Body of pancreas (tissue), 4 donors: Measurements from ENCODE around the gene CGN. TPM values are rescaled to one million over a fixed set of nuclear protein-coding genes. Genes with fewer than 3 reads are reported as not detected.

Experiments
- ATAC-seq: fragments of 150-250 bp; one replicate; pipeline ENCODE4 v1.9.1; 2016
- DNase-seq, 4 donors: peaks; one replicate each; pipeline ENCODE4 v3.0.0-alpha.2; 2019
- H3K27ac ChIP-seq, 4 donors: fragments of 200-600 bp; sonication (generic); 1 replicate in 3 of 4; 2 replicates in 1 of 4; pipeline versions ENCODE4 v1.5.1 to v1.6.1; 2016 to 2019; ENCODE audit warnings: mild to moderate bottlenecking in 1 of 4, mixed read lengths in 1 of 4, moderate library complexity in 1 of 4
- H3K27me3 ChIP-seq, 2 donors: fragments of 200-600 bp; sonication (generic); one replicate each; pipeline ENCODE4 v1.6.0; 2016; ENCODE audit warnings: mild to moderate bottlenecking in 1 of 2
- H3K36me3 ChIP-seq, 2 donors: fragments of 200-600 bp; sonication (generic); replicated peaks in 1 of 2; 2 replicates each; pipeline ENCODE4 v1.5.1; 2016; ENCODE audit warnings: low read depth in 2 of 2; ENCODE audit not compliant: insufficient read depth in 1 of 2
- H3K4me1 ChIP-seq: fragments of 200-600 bp; sonication (generic); one replicate; pipeline ENCODE4 v1.6.0; 2016
- H3K4me3 ChIP-seq, 2 donors: fragments of 200-600 bp; sonication (generic); 1 replicate in 1 of 2; 2 replicates in 1 of 2; pipeline ENCODE4 v1.5.1; 2016 to 2019
- H3K9me3 ChIP-seq, 3 donors: fragments of 200-600 bp; sonication (generic); 1 replicate in 2 of 3; 2 replicates in 1 of 3; pipeline ENCODE4 v1.5.1; 2016
- POLR2A ChIP-seq, 3 donors: fragments of 450-650 bp; IDR thresholded peaks; one replicate each; pipeline ENCODE4 v1.6.1; 2016; ENCODE audit warnings: antibody characterized with exemption in 3 of 3, mild to moderate bottlenecking in 2 of 3
- WGBS, 2 donors: methylation state at CpG; one replicate each; pipeline ENCODE4 v1.1.5; 2017; 5-methylcytosine and 5-hydroxymethylcytosine counted together
- intact Hi-C: fragments of 100-400 bp; cut with DNase I; formaldehyde crosslinking; loops from one replicate; pipeline ENCODE4 v1.15.1; 2023
- total RNA-seq, 2 donors: library from RNA; depleted of rRNA; stranded (reverse); fragments of >200 nt; gene quantifications; one replicate each; pipeline ENCODE4 v1.1.0, GENCODE V29; 2016
- TF ChIP-seq, protein P1 (sequence below), 7 experiments: fragments of 450-650 bp in 4 of 7; fragments of 200-600 bp in 3 of 7; sonication (generic) in 3 of 7; IDR thresholded peaks; one replicate each; pipeline ENCODE4 v1.5.1; 2016 to 2019; ENCODE audit warnings: antibody characterized with exemption in 7 of 7

The CGN gene
- total RNA-seq, 2 donors from 2014 or later: 31.0 to 42.8 TPM

DNA sequence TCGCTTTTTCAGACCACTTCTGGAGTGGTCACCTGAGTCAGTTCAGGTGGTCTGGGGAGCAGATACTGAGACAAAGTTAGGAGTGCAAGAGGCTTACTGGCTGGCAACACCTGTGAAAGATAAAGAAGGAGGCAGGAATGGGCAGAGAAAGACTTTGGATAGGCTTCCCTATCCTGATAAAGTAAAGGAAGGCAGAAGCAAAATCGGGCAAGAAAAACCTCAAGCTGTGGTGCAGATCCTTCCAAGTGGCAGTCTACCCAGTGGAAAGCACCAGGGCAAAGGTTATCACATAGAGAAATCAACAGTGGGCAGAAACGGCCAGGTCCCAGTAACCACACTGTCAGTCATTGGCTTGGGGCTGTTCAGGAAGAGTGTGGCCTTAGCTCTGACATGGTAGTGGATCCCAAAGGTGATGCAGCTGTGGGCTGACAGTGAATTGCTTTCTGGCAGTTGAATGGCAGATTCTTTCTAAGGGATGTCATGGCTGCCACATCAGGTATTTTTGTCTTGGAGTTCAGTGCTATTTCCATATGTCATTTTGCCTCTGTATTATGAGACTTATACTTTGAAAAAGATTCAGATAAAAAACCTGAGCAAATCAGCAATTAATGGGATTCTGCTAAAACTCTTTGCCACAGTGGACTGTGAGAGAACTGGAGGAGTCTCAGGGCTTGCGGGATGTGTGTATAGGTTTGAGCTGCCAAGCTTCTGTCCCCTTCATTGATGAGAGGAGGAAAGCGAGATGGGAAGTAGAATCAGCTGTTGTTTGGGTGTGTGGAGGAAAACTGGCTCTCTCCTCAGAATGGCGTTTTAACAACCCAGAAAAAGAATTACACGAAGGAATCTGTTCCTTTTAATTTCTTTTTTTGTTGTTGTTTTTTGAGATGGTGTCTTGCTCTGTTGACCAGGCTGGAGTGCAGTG, 8.1 kb upstream of the CGN start:
- Histone ChIP-seq H3K4me3 (no peak overlapping the region), H3K27me3 (no peaks in the 10 kb centered on the region), H3K9me3 (no peaks in the 10 kb centered on the region), H3K36me3 (no peaks in the 10 kb centered on the region), H3K4me1 (peaks cover 23% of the 10 kb centered on the region), H3K27ac (peak overlapping the region in 3 of 4 donors; percentile 35 to 61 (median 42))
- 65 to 67% methylated on average over 7 of the region's 7 CpGs for WGBS, 2 donors
- TF ChIP-seq POLR2A (IDR thresholded peaks at IDR 0.05): no peak
- TF ChIP-seq, protein P1, sequence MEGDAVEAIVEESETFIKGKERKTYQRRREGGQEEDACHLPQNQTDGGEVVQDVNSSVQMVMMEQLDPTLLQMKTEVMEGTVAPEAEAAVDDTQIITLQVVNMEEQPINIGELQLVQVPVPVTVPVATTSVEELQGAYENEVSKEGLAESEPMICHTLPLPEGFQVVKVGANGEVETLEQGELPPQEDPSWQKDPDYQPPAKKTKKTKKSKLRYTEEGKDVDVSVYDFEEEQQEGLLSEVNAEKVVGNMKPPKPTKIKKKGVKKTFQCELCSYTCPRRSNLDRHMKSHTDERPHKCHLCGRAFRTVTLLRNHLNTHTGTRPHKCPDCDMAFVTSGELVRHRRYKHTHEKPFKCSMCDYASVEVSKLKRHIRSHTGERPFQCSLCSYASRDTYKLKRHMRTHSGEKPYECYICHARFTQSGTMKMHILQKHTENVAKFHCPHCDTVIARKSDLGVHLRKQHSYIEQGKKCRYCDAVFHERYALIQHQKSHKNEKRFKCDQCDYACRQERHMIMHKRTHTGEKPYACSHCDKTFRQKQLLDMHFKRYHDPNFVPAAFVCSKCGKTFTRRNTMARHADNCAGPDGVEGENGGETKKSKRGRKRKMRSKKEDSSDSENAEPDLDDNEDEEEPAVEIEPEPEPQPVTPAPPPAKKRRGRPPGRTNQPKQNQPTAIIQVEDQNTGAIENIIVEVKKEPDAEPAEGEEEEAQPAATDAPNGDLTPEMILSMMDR (IDR thresholded peaks at IDR 0.05): no peak
- ATAC-seq: peak; percentile 33
- no peak for DNase-seq
- intact Hi-C loops: no loop called here

DNA sequence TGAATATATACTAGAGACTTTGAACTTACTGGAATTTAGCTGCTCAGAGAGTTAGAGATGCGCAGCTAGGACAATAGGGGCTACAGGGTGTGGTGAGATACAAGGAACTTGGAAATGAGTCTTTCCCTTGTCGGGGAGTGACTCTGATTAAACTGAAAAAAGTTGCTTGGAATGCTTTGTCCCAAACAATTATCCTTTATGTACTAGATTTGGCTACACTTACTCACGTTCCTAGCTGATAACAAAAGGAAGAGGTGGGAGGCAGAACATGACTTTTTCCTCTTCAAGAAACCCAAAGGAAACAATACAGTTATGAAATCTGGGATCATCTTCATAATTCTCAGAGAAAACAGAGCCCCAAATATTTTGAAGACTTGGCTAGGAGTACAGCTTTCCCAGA, 6.9 kb upstream of the CGN start:
- WGBS, 2 donors: 49 to 51% methylated on average over 3 of the region's 3 CpGs
- no peak overlapping the region for H3K27ac ChIP-seq
- ATAC-seq (no peak), DNase-seq (no peak)
- no peaks in the 10 kb centered on the region for H3K27me3 ChIP-seq
- peaks cover 23% of the 10 kb centered on the region for H3K4me1 ChIP-seq
- no peaks in the 10 kb centered on the region for H3K9me3 ChIP-seq
- intact Hi-C loops: no loop called here
- no peaks in the 10 kb centered on the region for H3K36me3 ChIP-seq
- H3K4me3 ChIP-seq: no peak overlapping the region
- no peak for TF ChIP-seq POLR2A (IDR thresholded peaks at IDR 0.05)
- TF ChIP-seq, protein P1 (IDR thresholded peaks at IDR 0.05): no peak

DNA sequence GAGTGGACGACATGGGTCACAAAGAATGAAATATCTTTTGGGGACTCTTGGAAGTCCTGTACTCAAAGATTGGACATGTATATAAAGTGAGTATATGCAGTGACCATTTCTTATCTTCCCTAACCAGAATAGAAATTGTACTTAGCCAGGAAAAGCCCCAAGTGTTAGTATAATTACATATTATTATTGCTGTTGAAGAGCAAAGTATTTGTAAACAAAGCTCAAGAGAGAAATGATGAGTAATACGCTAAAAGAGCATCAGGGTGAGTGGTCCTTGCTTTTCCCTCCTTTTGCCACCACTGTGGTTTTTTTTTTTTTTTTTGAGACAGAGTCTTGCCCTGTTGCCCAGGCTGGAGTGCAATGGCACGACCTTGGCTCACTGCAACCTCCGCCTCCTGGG, 6.4 kb upstream of the CGN start:
- no peak for TF ChIP-seq POLR2A (IDR thresholded peaks at IDR 0.05)
- TF ChIP-seq, protein P1 (IDR thresholded peaks at IDR 0.05): no peak
- no peaks in the 10 kb centered on the region for H3K36me3 ChIP-seq
- H3K4me1 ChIP-seq: peaks cover 23% of the 10 kb centered on the region
- no peaks in the 10 kb centered on the region for H3K27me3 ChIP-seq
- H3K27ac ChIP-seq: no peak overlapping the region
- 75 to 81% methylated on average over 4 of the region's 4 CpGs for WGBS, 2 donors
- ATAC-seq: no peak
- intact Hi-C loops: no loop called here
- H3K9me3 ChIP-seq: no peaks in the 10 kb centered on the region
- DNase-seq: no peak
- H3K4me3 ChIP-seq: no peak overlapping the region

DNA sequence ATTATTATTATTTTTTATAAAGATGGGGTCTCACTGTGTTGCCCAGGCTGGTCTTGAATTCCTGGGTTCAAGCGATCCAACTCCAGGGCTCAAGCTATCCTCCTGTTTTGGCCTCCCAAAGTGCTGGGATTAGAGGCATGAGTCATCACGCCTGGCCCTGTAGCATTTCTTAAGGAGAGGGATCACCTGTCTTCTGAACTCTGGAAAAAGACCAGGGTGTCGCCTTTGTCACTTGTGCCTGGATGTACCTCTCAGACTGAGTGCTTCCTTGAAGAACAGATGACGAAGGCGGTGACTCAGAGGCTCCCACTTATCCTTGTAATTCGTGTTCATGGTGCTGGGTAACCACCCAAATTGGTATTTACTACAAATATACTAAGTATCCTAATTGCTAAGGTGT, 2.4 kb upstream of the CGN start:
- H3K9me3 ChIP-seq: no peaks in the 10 kb centered on the region
- ATAC-seq (no peak), DNase-seq (peak in 1 of 4 donors; percentile 11)
- no peak overlapping the region for H3K27ac ChIP-seq
- H3K4me3 ChIP-seq: no peak overlapping the region
- no peaks in the 10 kb centered on the region for H3K27me3 ChIP-seq
- peaks cover 27% of the 10 kb centered on the region for H3K4me1 ChIP-seq
- no peak for TF ChIP-seq POLR2A (IDR thresholded peaks at IDR 0.05)
- TF ChIP-seq, protein P1 (IDR thresholded peaks at IDR 0.05): no peak
- intact Hi-C loops: no loop called here
- 86 to 87% methylated on average over 6 of the region's 6 CpGs for WGBS, 2 donors
- H3K36me3 ChIP-seq: no peaks in the 10 kb centered on the region
